Astrocyte of the hippocampus (primary cell): ENCODE measurements around the gene SH3BGRL.
"Not testable (repeated sequence)": the region's sequence is repeated elsewhere in the genome, so short reads cannot be mapped to it uniquely, and the experiment has no call there.

Source experiments
- DNase-seq: peaks from one replicate; pipeline ENCODE4 v3.0.0; 2011; ENCODE audit warnings: low read depth, low spot score

SH3BGRL gene

GRCh38 chrX:81259020-81259713 is 57.3 kb downstream of the SH3BGRL start:
- peak; percentile 48 for DNase-seq

GRCh38 chrX:81259714-81260395 is 58.0 kb downstream of the SH3BGRL start:
- DNase-seq: peak; percentile 10

GRCh38 chrX:81261576-81261975 is 59.7 kb downstream of the SH3BGRL start:
- peak; percentile 58 for DNase-seq

- peak; percentile 12 for DNase-seq
These were observed 61.2 kb downstream of the SH3BGRL start for GRCh38 chrX:81263059-81263458.

- no peak for DNase-seq
These were observed 76.7 kb downstream of the SH3BGRL start for GRCh38 chrX:81278616-81279015.

- no peak for DNase-seq
These were observed 78.2 kb downstream of the SH3BGRL start for GRCh38 chrX:81280148-81280547.

- no peak for DNase-seq
These were observed 84.2 kb downstream of the SH3BGRL start for GRCh38 chrX:81286075-81286474.

- no peak for DNase-seq
These were observed 84.7 kb downstream of the SH3BGRL start for GRCh38 chrX:81286608-81287007.

- DNase-seq: no peak
These were observed 90.1 kb downstream of the SH3BGRL start for GRCh38 chrX:81291996-81292395.

- DNase-seq: no peak
These were observed 92.2 kb downstream of the SH3BGRL start for GRCh38 chrX:81294101-81294500.

GRCh38 chrX:81301877-81302276 is 100.0 kb downstream of the SH3BGRL start:
- DNase-seq: peak; percentile 22

GRCh38 chrX:81304563-81304962 is 102.7 kb downstream of the SH3BGRL start:
- DNase-seq: no peak

GRCh38 chrX:81305240-81305639 is 103.3 kb downstream of the SH3BGRL start:
- DNase-seq: no peak

GRCh38 chrX:81308086-81308829 is 106.4 kb downstream of the SH3BGRL start:
- no peak for DNase-seq

- peak; percentile 35 for DNase-seq
These were observed 114.3 kb downstream of the SH3BGRL start for GRCh38 chrX:81316163-81316562.

- not testable (repeated sequence) for DNase-seq
These were observed 129.8 kb downstream of the SH3BGRL start for GRCh38 chrX:81331653-81332052.

GRCh38 chrX:81336455-81337152 is 134.7 kb downstream of the SH3BGRL start:
- DNase-seq: peak; percentile 18

GRCh38 chrX:81337805-81338204 is 135.9 kb downstream of the SH3BGRL start:
- no peak for DNase-seq

GRCh38 chrX:81338924-81339323 is 137.0 kb downstream of the SH3BGRL start:
- no peak for DNase-seq

- DNase-seq: not testable (repeated sequence)
These were observed 143.4 kb downstream of the SH3BGRL start for GRCh38 chrX:81345296-81345695.
